Measurements from ENCODE around the gene ROBO1.
"Not testable (repeated sequence)": the region's sequence is repeated elsewhere in the genome, so short reads cannot be mapped to it uniquely, and the experiment has no call there.

ROBO1 gene

GRCh38 chr3:79767905-79768267, at the start of gene ROBO1:
ROBO1 (minus strand) TSS chr3:79767998.
- no peak for DNase-seq

- no peak for DNase-seq
Measured at GRCh38 chr3:79817224-79817623, 49.4 kb upstream of the ROBO1 start.

GRCh38 chr3:79815478-79815877, 47.7 kb upstream of the ROBO1 start:
- no peak for DNase-seq

- DNase-seq: no peak
Measured at GRCh38 chr3:79810581-79810980, 42.8 kb upstream of the ROBO1 start.

- DNase-seq: no peak
Measured at GRCh38 chr3:79810092-79810491, 42.3 kb upstream of the ROBO1 start.

- no peak for DNase-seq
Measured at GRCh38 chr3:79809106-79809505, 41.3 kb upstream of the ROBO1 start.

- DNase-seq: no peak
Measured at GRCh38 chr3:79808515-79808914, 40.7 kb upstream of the ROBO1 start.

GRCh38 chr3:79790177-79790576, 22.4 kb upstream of the ROBO1 start:
- not testable (repeated sequence) for DNase-seq

DNA sequence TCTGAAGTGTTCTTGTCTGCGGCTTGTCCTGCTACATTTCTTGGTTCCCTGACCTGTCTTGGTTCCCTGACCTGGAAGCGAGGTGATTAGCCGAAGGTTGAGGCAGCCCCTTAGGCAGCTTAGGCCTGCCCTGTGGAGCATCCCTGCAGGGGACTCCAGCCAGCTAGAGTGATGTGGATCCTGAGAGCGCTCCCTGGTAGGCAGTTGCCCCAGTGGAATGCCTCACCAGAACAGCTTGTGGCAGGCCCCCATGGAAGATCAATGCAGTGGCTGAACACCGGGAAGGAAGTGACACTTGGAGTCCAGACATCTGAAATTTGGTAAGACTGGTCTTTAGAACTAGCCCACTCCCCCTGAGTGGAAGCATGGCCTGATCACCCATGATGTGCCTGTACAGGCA, 5.5 kb upstream of the ROBO1 start:
- DNase-seq: no peak

GRCh38 chr3:79769229-79769628, 1.4 kb upstream of the ROBO1 start:
- DNase-seq: no peak

- DNase-seq: no peak
Measured at GRCh38 chr3:79767194-79767904, 449 bp downstream of the ROBO1 start.

- no peak for DNase-seq
Measured at GRCh38 chr3:79766496-79767193, 1.2 kb downstream of the ROBO1 start.

DNA sequence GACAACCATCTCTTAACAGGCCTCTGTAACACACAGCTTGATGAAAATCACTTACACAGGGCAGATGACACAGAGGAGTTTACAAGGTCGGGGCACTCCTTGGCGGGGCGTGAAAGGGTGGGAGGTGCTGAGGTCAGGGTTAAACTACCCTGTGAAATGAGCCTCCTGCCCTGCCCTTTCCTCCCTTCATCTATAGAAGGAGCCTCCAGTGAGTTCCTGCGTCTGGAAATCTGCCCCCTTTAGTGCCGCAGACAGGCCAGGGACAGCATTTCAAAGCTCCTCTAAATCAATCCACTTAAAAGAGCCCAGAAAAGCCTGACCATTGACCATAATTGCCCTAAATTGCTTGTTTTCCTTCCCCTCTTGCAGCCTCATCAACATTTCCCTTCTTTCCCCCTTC, 1.9 kb downstream of the ROBO1 start:
- DNase-seq: no peak

GRCh38 chr3:79761441-79761840, 6.4 kb downstream of the ROBO1 start:
- no peak for DNase-seq

- DNase-seq: no peak
Measured at GRCh38 chr3:79751703-79752102, 16.1 kb downstream of the ROBO1 start.

DNA sequence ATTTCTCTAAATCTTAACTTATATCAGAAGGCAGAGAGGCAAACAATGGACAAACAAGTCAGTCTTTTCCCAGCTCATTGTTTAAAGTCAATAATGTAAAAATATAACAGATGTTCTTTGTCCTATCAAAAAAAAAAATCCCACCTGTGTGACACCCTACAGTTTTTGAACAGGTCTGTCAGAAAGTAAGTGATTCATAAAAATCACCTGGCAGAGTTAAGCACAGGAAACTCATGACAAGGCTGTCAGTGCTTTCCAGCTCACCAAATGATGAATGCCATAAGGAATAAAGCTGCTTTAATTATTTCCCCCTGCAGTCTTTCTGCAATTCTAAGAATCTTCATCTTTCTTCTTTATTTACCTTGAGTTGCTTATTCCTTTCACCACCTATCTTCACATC, 30.3 kb downstream of the ROBO1 start:
- DNase-seq: no peak

- no peak for DNase-seq
Measured at GRCh38 chr3:79729096-79729495, 38.7 kb downstream of the ROBO1 start.

DNA sequence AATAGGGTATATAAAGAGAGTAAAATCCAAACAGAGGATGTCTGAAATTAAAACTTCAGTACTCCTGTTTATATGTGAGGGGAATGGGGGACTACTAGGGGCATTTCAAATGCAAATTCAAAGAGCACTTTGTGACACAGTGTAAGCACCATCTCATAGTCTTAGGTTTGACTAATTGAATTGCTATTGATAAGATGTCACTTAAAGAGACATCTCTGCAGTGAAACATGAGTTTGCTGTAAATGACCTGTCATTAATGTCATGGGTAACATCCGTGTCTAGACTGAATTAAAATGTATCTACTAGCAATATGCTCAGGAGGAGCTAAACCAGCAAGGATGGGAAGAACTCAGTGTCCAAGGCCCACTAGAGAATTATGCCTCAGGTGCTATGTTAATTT, 41.0 kb downstream of the ROBO1 start:
- no peak for DNase-seq

DNA sequence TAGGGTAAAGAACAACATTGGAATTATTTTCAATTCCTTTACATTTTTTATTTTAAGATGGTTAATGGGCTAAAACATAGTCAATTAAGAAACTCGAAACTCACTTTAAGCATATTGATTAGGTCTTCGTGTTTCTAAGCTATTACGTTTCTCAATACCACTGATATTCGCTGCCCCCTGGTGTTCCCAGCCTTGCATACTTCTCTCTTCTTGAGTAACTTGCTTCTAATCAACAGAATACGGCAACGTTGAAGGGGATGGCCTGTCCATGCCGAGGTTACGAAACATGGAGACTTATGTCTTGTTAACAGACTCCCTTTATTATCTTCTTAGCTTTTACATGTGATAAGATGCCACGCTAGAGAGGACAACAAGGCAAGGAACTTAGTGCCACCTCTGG, 43.6 kb downstream of the ROBO1 start:
- DNase-seq: no peak

GRCh38 chr3:79690072-79690471, 77.7 kb downstream of the ROBO1 start:
- no peak for DNase-seq

DNA sequence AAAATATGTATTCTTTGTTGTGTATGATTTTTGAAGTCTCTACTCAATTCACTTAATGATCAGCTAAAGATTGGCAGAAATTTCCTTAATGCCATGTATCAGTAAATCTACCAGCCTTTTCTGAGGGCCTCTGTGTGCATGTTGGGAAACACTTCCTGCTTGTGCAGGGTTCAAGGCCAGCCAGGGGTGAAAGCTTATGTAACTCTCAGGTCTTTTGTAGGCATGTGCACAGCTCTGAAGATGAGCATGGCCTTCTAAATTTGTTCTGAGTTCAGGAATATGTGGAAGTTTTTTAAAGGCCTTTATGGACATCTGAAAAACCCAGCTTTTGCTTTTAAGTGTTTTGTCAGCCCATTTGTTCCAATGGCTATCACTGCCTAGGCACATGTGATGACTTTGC, 82.7 kb downstream of the ROBO1 start:
- no peak for DNase-seq

DNA sequence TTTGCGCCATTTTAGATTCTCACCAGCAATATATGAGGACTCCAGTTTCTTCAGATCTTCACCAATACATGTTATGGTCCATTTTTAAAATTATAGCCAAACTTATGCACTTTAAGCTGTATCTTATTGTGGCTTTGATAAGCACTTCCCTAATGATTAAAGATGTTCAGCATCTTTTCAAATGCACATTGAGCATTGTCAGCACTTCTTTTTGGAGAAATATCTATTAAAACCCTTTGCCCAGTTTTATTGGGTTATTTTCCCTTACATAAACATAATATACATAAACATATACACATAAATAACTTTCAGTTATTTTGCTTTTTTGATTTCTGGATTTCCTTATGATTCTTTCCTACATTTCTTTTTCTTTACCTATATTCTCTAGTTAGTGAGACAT, 83.8 kb downstream of the ROBO1 start:
- no peak for DNase-seq

DNA sequence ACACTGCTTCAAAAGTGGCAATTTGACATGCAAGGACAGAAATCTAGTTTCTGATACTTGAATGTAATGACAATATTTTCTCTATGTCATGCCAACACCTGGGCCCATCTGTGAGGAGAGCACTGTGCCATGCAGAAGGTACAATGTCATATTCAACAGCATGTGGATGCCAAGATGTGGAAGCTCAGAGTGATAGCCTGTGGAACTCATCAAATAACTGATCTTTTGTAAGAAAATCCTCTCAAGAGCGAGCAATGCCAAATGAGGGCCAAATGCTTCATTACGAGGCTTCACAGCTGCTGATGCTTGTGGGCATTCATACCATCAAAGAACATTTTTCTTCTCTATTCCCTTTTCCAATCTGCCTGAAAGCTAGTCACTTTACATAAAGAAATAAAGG, 95.1 kb downstream of the ROBO1 start:
- DNase-seq: no peak

- no peak for DNase-seq
Measured at GRCh38 chr3:79672075-79672474, 95.7 kb downstream of the ROBO1 start.

- no peak for DNase-seq
Measured at GRCh38 chr3:79670178-79670577, 97.6 kb downstream of the ROBO1 start.

Data from NCI-H2171 (cell line).